ENCODE results near the gene METRNL.

Gene METRNL

DNA sequence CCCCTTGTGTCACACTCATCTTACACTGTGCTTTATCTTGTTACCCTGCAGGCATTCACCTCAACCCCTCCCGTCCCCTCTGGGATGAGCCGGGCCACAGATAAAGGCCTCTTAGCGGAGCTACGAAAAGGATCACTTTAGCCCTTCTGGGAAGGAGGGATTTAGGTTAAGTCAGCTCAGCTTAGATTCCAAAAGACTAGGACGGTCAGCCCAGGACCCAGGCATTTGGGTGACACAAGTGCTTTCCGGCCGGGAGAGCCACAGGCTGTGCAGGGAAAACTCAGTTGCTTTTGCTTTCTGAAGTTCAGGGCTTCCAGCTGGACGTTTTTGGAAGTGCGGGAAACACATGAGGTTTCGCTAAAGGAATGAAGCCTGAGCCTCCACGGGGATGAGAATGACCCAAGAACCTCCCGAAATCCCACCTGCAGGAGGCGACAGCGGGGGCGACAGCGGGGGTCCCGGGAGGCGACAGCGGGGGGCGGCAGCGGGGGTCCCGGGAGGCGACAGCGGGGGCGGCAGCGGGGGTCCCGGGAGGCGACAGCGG lies 11.6 kb upstream of the METRNL start:
- no peak for DNase-seq

DNA sequence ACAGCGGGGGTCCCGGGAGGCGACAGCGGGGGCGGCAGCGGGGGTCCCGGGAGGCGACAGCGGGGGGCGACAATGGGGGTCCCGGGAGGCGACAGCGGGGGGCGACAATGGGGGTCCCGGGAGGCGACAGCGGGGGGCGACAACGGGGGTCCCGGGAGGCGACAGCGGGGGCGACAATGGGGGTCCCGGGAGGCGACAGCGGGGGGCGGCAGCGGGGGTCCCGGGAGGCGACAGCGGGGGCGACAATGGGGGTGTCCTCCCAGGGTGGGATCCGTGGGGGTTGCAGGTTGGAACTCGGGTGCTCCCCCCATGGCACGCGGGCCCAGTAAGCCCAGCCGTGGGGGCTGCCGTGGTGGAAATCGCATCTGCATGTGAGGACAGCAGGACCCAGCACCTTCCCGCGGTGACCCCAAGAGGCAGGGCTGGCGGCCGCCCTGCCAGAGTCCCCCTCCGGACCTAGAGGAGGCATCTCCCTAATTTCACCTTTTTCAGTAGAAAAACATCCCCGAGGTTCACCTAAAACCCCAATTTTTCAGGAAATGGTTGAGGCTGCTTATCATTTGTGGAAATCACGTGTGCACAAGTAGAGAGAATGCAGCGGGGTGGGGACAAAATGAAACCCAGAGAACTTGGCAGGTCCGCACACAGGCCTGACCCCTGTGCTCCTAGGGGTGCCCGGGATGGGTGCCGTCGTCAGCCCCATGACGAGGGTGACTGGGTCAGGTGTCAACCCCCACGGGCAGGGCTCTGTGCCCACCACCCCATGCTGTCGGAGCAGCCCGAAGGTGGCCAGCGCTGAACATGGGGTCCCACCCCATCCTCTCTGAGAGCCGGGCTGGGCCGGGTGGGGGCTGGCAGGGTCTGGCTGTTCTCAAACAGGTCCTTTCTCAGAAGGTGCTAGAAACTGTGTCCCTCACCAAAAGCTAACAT lies 10.5 kb upstream of the METRNL start:
- DNase-seq: no peak

- DNase-seq: no peak
Measured at GRCh38 chr17:83069571-83069906, 9.9 kb upstream of the METRNL start.

DNA sequence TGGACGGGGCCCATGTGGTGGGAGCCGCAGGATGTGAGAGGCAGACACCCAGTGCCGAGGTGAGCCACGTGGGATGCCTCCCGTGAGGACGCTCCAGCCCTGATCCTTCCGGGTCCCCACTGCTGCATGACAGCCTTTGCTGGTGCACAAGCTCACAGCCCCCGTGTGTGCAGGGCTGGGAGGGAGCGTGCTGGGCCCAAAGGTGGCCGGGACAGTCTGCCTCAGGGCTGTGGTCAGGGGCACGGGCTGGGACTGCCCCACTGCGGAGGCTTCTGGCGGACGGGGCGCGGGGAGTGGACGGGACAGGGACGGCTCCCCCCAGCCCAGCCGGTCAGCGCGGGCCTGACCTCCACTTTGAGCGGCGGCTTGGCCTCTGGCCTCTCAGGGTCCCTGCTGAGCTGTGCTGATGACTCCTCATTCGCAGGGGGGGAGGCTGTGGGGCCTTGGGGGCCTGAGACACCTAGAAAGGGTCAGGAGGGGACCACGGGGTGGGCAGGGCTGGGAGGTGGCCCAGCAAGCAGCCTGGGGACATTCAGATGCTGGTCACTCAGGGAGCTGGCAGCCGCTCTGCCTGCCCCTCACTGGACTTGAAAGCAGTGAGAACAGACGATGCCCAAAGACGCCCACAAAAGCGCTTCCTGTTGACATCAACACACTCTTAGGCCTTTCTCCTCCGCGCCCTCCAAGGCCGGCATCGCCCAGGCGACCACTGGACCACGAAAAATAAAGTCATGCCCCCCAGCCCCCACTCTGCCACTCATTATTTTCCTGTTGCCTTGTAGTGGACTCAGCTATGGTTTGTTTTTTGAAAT lies 9.3 kb upstream of the METRNL start:
- DNase-seq: no peak

- no peak for DNase-seq
Measured at GRCh38 chr17:83070800-83071341, 8.5 kb upstream of the METRNL start.

GRCh38 chr17:83071365-83071764 lies 8.0 kb upstream of the METRNL start:
- DNase-seq: no peak

DNA sequence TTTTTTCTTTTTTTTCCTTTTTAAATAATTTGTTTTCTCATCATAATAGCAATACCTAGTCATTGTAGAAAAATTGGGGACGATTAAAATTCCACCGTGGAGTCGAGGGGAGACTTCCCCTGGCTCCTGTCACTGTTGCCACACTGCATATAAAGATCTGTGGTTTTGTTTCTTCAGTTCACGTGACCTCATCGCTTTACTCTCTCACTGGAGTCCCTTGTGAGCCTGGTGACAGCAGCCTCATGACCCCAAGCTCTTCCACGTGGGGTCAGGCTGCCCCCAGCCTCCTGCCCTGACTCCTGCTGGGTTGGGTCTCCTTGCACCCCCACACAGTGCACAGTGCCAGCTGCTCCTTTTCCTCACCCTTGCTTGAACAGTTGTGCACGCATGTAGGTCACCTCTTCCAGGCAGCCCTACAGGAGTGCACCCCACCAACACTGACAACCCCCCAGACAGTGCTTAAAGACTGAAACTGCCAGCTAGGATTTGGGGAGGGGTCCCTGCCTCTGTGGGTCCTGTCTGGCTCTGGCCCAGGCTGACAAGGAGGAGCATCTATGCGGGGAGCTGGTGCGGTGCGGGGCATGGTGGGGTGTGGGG lies 7.3 kb upstream of the METRNL start:
- no peak for DNase-seq

GRCh38 chr17:83072600-83073358 lies 6.6 kb upstream of the METRNL start:
- no peak for DNase-seq

- no peak for DNase-seq
Measured at GRCh38 chr17:83073389-83074063, 5.9 kb upstream of the METRNL start.

DNA sequence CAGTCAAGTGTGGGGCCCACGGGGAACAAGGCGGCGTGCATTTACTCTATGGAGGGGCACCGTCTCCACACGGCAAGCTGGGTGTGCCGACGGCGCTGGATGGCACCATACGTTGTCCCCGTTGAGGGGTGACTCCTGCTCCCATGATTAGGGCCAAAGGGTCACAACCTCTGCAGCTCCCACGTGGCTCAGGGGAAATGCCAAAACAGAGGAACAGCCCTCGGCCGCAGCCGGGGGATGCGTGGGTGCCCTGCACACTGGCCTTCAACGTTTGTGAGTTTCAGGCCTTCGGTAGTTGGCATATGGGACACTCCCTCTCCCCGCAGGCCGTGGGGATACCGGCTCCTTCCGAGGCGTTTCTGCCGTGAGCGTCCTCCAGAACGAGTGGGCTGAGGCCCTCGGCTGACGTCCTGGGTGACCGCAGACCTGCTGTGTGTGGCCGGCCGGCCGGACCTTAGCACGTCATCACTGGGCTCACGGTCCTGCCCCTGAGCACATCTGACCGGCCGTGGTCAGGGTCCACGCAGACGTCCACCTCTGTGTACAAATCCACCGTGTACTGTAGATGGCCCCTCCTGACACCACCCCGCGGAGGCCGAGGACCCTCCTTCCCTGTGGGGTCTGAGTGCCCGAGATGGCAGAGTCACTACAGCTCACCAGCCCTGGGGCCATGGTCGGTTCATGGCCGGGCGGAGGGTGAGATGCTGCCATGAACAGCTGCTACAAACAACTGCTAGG lies 4.8 kb upstream of the METRNL start:
- DNase-seq: no peak

GRCh38 chr17:83075270-83075880 lies 4.0 kb upstream of the METRNL start:
- no peak for DNase-seq

DNA sequence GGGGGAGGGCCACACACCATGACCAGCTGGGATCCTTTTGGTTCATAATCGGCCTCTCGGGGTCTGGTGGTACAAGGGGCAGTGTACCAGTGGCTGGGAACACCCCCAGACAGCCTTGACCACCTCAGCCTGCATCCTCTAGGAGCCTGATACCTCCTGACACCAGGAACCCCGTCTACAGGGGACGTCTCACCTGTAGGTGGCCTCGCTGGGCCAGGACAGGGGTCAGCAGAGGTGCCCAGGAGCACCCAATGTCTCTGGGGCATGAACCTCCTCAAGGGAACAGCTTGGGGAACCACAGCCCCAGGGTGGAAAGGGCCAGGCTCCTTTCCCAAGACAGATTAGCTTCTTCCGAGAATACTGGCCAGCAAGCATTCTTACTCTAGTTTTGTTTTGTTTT lies 2.5 kb upstream of the METRNL start:
- no peak for DNase-seq

DNA sequence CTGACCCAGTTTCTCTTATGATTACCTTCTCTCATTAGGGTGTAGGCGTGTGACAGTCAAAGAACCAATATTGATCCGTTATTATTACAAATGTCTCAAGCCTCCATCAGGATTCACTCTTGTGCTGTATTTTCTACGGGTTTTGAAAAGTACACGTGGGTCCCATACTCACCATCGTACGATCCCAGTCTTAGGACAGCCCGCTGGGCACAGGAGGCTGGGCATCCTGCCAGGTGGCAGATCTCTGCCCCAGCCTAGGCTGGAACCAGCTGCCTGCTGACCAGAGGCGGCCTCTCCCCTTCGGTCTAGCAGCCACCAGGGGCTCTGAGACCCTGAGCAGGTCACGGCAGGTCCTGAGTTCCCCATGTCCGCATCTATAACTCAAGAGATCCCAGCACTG lies 2.0 kb upstream of the METRNL start:
- DNase-seq: no peak

DNA sequence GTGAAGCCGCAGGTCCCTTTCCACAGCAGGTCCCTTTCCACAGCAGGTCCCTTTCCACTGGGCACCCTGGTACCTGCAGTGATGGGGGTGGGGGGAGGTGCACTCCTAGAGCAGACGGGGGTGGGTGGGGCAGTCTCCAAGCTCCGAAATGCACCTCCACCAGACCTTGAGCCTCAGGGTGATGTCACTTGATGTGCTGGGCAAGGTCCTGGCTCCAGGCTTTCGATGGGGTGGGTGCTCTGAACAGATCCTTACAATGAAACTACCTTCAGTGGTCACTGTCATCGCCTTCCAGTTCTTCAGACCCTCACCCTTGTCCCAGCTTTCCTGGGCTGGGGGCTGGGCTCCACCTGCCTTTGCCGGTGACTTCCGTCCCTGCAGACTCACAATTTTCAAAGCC lies 1.5 kb upstream of the METRNL start:
- DNase-seq: no peak

- DNase-seq: peak; percentile 69
Measured at GRCh38 chr17:83078378-83079351, 744 bp upstream of the METRNL start.

DNA sequence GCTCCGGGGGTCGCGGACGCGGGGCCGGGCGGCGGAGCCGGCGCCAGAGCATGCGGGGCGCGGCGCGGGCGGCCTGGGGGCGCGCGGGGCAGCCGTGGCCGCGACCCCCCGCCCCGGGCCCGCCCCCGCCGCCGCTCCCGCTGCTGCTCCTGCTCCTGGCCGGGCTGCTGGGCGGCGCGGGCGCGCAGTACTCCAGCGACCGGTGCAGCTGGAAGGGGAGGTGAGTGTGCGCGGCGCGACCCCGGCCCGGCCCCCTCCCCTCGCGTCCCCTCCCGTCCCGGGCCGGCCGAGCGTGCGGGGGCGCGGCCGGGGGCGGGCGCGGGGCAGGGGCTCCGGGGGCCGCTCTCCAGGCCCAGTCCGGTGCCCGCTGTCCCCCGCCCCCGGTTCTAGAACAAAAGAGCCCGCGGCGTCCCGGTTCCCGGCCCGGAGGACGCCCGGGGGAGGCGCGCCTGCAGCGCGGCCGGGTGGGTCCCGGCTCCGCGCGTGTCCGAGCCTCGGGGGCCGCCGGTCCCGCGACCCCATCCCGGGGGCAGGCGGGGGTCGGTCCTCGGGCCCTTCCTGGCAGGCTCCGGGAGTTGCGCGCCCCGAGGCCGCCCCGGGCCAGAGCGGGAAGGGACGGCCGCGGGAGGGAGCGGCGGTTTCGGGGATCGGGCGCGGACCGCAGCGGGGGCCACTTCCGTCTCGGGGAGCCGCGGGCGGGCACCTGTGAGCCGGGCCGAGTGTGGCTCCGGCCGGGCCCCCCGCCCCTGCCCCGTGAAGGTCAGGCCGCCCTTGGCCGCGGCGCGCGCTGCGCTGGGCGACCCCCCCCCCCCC lies 563 bp downstream of the METRNL start:
- DNase-seq: no peak

- DNase-seq: no peak
Measured at GRCh38 chr17:83080579-83080857, 1.1 kb downstream of the METRNL start.

DNA sequence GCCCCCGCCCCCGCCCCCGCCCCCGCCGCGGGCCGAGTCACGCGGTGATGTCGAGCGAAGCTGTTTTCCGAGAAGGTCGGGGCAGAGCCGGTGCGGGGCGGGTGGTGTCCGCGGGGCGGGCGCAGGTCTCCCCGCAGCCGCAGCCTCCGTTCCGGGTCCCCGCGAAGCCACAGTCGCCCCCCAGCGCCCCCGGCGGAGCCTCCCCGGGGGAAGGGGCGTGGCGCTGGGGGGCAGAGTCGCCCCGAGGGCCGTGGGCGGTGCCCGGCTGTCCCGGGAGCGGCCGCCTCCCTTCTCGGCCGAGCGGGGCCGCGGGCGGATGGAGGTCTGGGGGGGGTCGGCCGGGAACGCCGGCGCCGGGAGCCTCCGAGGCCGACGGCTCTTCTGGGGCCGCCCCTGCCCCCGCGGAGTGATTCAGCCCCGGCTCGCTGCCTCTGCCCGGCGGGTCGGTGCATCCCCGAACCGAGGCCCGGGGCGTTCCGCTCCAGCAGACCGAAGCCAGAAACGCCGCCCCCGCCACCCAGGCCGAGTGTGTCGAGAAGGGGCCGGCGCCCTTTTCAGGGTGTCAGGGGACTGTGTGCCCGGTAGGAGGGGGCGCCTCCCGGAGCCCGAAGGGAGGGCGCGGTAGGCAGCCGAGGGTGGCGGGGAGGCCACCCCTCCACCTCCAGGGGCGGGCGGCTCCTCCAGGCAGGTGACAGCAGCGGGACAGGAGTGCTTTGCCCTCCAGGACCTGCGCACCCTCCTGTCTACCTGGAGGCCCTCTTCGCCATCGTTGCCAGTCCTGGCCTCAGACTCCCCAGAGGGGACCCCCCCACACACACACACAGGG lies 1.7 kb downstream of the METRNL start:
- DNase-seq: peak; percentile 82
